A673 (cell line): ENCODE data around the gene LRRC43. TPM values are rescaled to one million over a fixed set of nuclear protein-coding genes. Genes with fewer than 3 reads are reported as not detected.

ENCODE experiments used
- BruUV-seq: library from RNA; stranded (reverse); fragments of 400-500 nt; replicated peaks from 2 replicates; lab custom pipeline; 2021; lab: Mats Ljungman, UMichigan
- CTCF ChIA-PET: fragments of 300-600 bp; sonication (Branson Sonifier 250); formaldehyde crosslinking; loops from one replicate; lab custom pipeline; 2022; ENCODE audit warnings: antibody characterized with exemption; lab: Charles Lee
- POLR2A ChIA-PET: fragments of 300-600 bp; sonication (Branson Sonifier 250); formaldehyde crosslinking; loops from one replicate; lab custom pipeline; 2022; ENCODE audit warnings: antibody characterized with exemption; ENCODE audit not compliant: low non-redundant PET; lab: Charles Lee
- DNase-seq: peaks from one replicate; pipeline ENCODE4 v3.0.0-alpha.2; 2015; ENCODE audit warnings: low spot score
- H3K27ac ChIP-seq: fragments of 200-600 bp; sonication (generic); 2 replicates; pipeline ENCODE4 v1.5.1; 2016; ENCODE audit warnings: mixed run types, low read depth, mild to moderate bottlenecking, mixed read lengths, antibody characterized with exemption, low read length; ENCODE audit not compliant: poor library complexity, severe bottlenecking
- H3K27me3 ChIP-seq: fragments of 200-600 bp; sonication (generic); replicated peaks from 2 replicates; pipeline ENCODE4 v1.6.1; 2017; ENCODE audit warnings: mixed run types, low read depth, mild to moderate bottlenecking, mixed read lengths, antibody characterized with exemption, low read length; ENCODE audit not compliant: insufficient read depth, poor library complexity
- H3K36me3 ChIP-seq: fragments of 200-600 bp; sonication (generic); 2 replicates; pipeline ENCODE4 v1.6.1; 2016; ENCODE audit warnings: mixed run types, mild to moderate bottlenecking, mixed read lengths, antibody characterized with exemption, low read length; ENCODE audit not compliant: insufficient read depth, poor library complexity, severe bottlenecking
- H3K4me1 ChIP-seq: fragments of 200-600 bp; sonication (generic); 2 replicates; pipeline ENCODE4 v1.6.1; 2017; ENCODE audit warnings: mixed run types, mild to moderate bottlenecking, mixed read lengths, antibody characterized with exemption, low read length; ENCODE audit not compliant: insufficient read depth, poor library complexity, severe bottlenecking
- H3K4me3 ChIP-seq: fragments of 200-600 bp; sonication (generic); 2 replicates; pipeline ENCODE4 v1.5.1; 2016; ENCODE audit warnings: low read depth, mixed run types, mild to moderate bottlenecking, mixed read lengths, low read length; ENCODE audit not compliant: poor library complexity, severe bottlenecking
- H3K9me3 ChIP-seq: fragments of 200-600 bp; sonication (generic); 2 replicates; pipeline ENCODE4 v1.6.1; 2016; ENCODE audit warnings: mixed run types, low read depth, mild to moderate bottlenecking, mixed read lengths, antibody characterized with exemption, low read length; ENCODE audit not compliant: poor library complexity, severe bottlenecking
- CTCF ChIP-seq: fragments of 300-800, 200-600 bp; sonication (generic); conservative IDR thresholded peaks from 2 replicates; pipeline ENCODE4 v1.5.1; 2017; ENCODE audit warnings: low read depth, mild to moderate bottlenecking, antibody characterized with exemption, low read length, moderate library complexity, mixed read lengths
- EZH2 ChIP-seq: fragments of 200-600 bp; sonication (generic); IDR thresholded peaks from 2 replicates; pipeline ENCODE4 v1.6.1; 2017; ENCODE audit warnings: borderline replicate concordance, low read depth, mild to moderate bottlenecking, mixed read lengths, antibody characterized with exemption, low read length; ENCODE audit not compliant: poor library complexity, severe bottlenecking
- intact Hi-C: fragments of 100-400 bp; cut with micrococcal nuclease; formaldehyde crosslinking; loops from one replicate; pipeline ENCODE4 v1.10.0; 2022; ENCODE audit not compliant: unreplicated experiment
- total RNA-seq: library from RNA; stranded (reverse); gene quantifications from 2 replicates; pipeline ENCODE4 v1.2.3, GENCODE V29; 2021

The LRRC43 gene
- total RNA-seq, 1 experiment from 2014 or later, result not detected

- Histone ChIP-seq H3K4me1 (no peaks in the 10 kb centered on the region), H3K27me3 (no peaks in the 10 kb centered on the region), H3K9me3 (no peaks in the 10 kb centered on the region), H3K36me3 (no peaks in the 10 kb centered on the region), H3K27ac (no peak overlapping the region), H3K4me3 (no peak overlapping the region)
- intact Hi-C loops, result no loop called here
- BruUV-seq, result no TSS peak
- no peak for DNase-seq
- CTCF ChIA-PET, result no interaction called here
- TF ChIP-seq EZH2 (no peak), CTCF (no peak)
- POLR2A ChIA-PET, result no interaction called here
These were observed 62.6 kb downstream of the LRRC43 start for GRCh38 chr12:122245553-122245952.

GRCh38 chr12:122250047-122250446, 67.1 kb downstream of the LRRC43 start:
- TF ChIP-seq EZH2 (no peak), CTCF (no peak)
- Histone ChIP-seq H3K4me3 (no peak overlapping the region), H3K36me3 (no peaks in the 10 kb centered on the region), H3K9me3 (no peaks in the 10 kb centered on the region), H3K4me1 (no peaks in the 10 kb centered on the region), H3K27ac (no peak overlapping the region), H3K27me3 (no peaks in the 10 kb centered on the region)
- intact Hi-C loops, result no loop called here
- no TSS peak for BruUV-seq
- ChIA-PET POLR2A (interaction anchor here (0.5 kb wide), 1 partner anchor 70 kb away, joined by 5 read pairs; no protein-coding TSS in a partner anchor), CTCF (no interaction called here)
- no peak for DNase-seq

GRCh38 chr12:122250536-122250935, 67.6 kb downstream of the LRRC43 start:
- BruUV-seq, result no TSS peak
- Histone ChIP-seq H3K27me3 (no peaks in the 10 kb centered on the region), H3K4me3 (no peak overlapping the region), H3K36me3 (no peaks in the 10 kb centered on the region), H3K9me3 (no peaks in the 10 kb centered on the region), H3K27ac (no peak overlapping the region), H3K4me1 (no peaks in the 10 kb centered on the region)
- DNase-seq, result no peak
- intact Hi-C loops, result no loop called here
- TF ChIP-seq CTCF (no peak), EZH2 (no peak)
- POLR2A ChIA-PET, result no interaction called here
- CTCF ChIA-PET, result no interaction called here

Other genes with a start within 250 kb of the LRRC43 start
- gene BCL7A, start 161.2 kb upstream of the LRRC43 start, total RNA-seq, result 40.7 and 41.8 TPM in 2 replicates
- gene MLXIP, start 104.4 kb upstream of the LRRC43 start, total RNA-seq, result 32.7 and 35.8 TPM in 2 replicates
- gene IL31, start 8.9 kb upstream of the LRRC43 start, total RNA-seq, result not detected in 2 replicates
- 0.15 and 0.22 TPM in 2 replicates for gene B3GNT4, start 20.6 kb downstream of the LRRC43 start, total RNA-seq
- 72.0 and 72.2 TPM in 2 replicates for gene DIABLO, start 42.9 kb downstream of the LRRC43 start, total RNA-seq
- gene VPS33A, start 83.4 kb downstream of the LRRC43 start, total RNA-seq, result 34.3 and 35.3 TPM in 2 replicates
- gene CLIP1, start 239.5 kb downstream of the LRRC43 start, total RNA-seq, result 52.1 and 62.2 TPM in 2 replicates